ENCODE measurements around the gene S100A12. TPM values are rescaled to one million over a fixed set of nuclear protein-coding genes. Genes with fewer than 3 reads are reported as not detected.

S100A12 gene
- total RNA-seq, 2 experiments from 2014 or later, result not detected

DNA sequence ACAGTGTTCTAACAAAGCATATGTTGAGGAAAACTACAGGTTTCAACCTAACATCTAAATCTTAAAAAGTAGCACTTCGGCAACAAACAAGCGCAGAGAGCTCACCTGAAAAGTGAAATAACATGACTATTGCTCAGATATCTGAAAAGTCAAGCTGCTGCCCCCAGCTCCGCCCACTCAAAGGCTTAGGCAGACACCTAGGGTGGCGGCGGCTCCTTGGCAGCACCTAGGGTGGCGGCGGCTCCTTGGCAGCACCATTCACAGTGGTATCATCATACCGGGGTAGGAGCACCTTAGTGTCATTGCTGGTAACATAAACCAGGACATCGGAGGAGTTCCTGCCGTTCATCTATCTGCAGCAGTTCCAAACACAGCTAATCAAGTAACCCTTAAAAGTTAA, 4.2 kb upstream of the S100A12 start:
- intact Hi-C loops (cut with micrococcal nuclease), result no loop called here
- no peak for DNase-seq
- H3K4me3 Mint-ChIP-seq, result no peak overlapping the region
- no peak overlapping the region for H3K27ac Mint-ChIP-seq
- no peaks in the 10 kb centered on the region for H3K36me3 Mint-ChIP-seq (ENCODE audit: low read depth)
- CTCF ChIA-PET, result no interaction called here
- H3K27me3 Mint-ChIP-seq (ENCODE audit: low read depth), result peaks cover 23% of the 10 kb centered on the region
- peaks cover 8% of the 10 kb centered on the region for H3K9me3 Mint-ChIP-seq
- H3K4me1 Mint-ChIP-seq (ENCODE audit: low read depth), result no peaks in the 10 kb centered on the region

DNA sequence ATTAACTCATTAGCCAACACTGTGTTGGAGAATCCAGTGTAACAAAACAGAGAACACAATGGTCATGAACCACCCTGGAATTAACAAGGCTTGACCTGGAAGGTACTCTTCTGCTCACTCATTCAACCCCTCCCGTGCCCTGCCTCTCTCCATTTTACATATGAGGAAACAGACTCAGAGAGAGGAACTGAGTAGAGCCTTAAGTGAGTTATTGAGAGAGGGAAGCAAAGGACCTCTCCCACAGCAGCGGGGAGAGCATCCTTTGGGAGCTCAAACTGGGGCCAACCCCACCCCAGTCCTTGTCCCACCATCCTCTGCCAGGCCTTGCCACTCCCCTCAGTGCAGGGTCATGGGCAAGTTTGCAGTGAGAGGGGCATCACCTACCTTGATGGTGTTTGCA, 1.4 kb downstream of the S100A12 start:
- H3K4me3 Mint-ChIP-seq, result no peak overlapping the region
- DNase-seq, result no peak
- intact Hi-C loops (cut with micrococcal nuclease), result no loop called here
- no peaks in the 10 kb centered on the region for H3K36me3 Mint-ChIP-seq (ENCODE audit: low read depth)
- peaks cover 15% of the 10 kb centered on the region for H3K27me3 Mint-ChIP-seq (ENCODE audit: low read depth)
- H3K27ac Mint-ChIP-seq, result no peak overlapping the region
- no peaks in the 10 kb centered on the region for H3K4me1 Mint-ChIP-seq (ENCODE audit: low read depth)
- CTCF ChIA-PET, result interaction anchor here (0.7 kb wide), 1 partner anchor 22 kb away, joined by 3 read pairs; no protein-coding TSS in a partner anchor
- no peaks in the 10 kb centered on the region for H3K9me3 Mint-ChIP-seq

DNA sequence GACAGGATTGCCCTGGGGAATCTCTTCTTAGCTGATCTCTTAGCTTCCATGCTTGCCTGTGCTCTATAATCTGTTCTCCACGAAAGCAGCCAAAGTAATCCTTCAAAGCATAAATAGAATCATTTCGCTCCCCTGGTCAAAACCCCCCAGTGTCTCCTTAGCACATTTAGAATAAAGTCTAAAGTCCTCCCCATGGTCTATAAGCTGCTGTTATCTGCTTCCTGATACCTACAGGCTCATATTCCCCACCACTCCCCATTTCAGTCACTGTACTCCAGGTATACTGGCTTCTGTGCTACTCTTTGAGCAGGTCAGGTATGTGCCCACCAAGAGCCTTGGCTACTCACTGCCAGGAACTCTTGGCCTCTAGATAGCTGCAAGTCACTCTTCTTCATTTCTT, 2.9 kb downstream of the S100A12 start:
- Mint-ChIP-seq H3K27ac (no peak overlapping the region), H3K27me3 (ENCODE audit: low read depth) (peaks cover 5% of the 10 kb centered on the region), H3K9me3 (no peaks in the 10 kb centered on the region), H3K4me1 (ENCODE audit: low read depth) (no peaks in the 10 kb centered on the region), H3K4me3 (no peak overlapping the region), H3K36me3 (ENCODE audit: low read depth) (no peaks in the 10 kb centered on the region)
- no peak for DNase-seq
- intact Hi-C loops (cut with micrococcal nuclease), result no loop called here
- CTCF ChIA-PET, result no interaction called here

DNA sequence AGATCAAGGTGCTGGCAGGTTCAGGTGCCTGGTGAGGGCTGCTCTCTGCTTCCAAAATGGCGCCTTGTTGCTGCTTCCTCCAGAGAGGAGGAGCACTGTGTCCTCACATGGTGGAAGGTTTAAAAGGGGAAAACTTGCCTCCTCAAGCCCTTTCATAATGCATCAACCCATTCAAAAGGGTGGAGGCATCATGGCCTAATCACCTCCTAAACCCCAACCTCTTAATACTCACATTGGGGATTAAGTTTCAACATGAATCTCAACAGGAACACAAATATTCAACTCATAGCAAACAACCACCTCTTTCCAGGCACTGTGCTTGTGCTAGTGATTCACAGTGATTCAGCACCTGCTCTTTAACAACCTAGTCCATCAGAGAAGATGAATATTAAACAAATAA, 4.2 kb downstream of the S100A12 start:
- intact Hi-C loops (cut with micrococcal nuclease), result no loop called here

DNA sequence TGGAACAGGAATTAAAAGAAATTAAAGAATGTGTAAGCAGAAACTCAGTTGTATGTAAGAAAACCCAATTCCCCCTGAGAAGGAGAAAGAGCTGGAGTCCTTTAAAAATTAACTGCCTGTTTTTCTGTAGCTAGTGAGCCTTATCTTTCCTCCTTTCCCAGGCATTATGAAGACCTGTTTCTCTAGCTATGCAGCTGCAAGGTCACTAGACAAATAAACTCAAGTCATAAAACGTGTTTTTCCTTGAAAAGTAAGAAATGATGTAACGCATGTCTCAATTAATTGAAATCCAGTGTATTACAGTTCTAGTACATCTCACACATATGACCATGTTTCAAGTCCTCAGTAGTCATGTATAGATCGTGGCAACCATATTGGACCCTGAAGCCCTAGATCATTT, 5.3 kb downstream of the S100A12 start:
- H3K4me1 Mint-ChIP-seq (ENCODE audit: low read depth), result no peaks in the 10 kb centered on the region
- no peak for DNase-seq
- H3K4me3 Mint-ChIP-seq, result no peak overlapping the region
- no peaks in the 10 kb centered on the region for H3K27me3 Mint-ChIP-seq (ENCODE audit: low read depth)
- H3K27ac Mint-ChIP-seq, result no peak overlapping the region
- CTCF ChIA-PET, result no interaction called here
- intact Hi-C loops (cut with micrococcal nuclease), result no loop called here
- H3K36me3 Mint-ChIP-seq (ENCODE audit: low read depth), result no peaks in the 10 kb centered on the region
- no peaks in the 10 kb centered on the region for H3K9me3 Mint-ChIP-seq

More for the DNA sequence above, 4.2 kb downstream of the S100A12 start:
- CTCF ChIA-PET, result no interaction called here
- Mint-ChIP-seq H3K9me3 (no peaks in the 10 kb centered on the region), H3K4me3 (no peak overlapping the region), H3K27me3 (ENCODE audit: low read depth) (no peaks in the 10 kb centered on the region), H3K36me3 (ENCODE audit: low read depth) (no peaks in the 10 kb centered on the region), H3K27ac (no peak overlapping the region), H3K4me1 (ENCODE audit: low read depth) (no peaks in the 10 kb centered on the region)
- no peak for DNase-seq

DNA sequence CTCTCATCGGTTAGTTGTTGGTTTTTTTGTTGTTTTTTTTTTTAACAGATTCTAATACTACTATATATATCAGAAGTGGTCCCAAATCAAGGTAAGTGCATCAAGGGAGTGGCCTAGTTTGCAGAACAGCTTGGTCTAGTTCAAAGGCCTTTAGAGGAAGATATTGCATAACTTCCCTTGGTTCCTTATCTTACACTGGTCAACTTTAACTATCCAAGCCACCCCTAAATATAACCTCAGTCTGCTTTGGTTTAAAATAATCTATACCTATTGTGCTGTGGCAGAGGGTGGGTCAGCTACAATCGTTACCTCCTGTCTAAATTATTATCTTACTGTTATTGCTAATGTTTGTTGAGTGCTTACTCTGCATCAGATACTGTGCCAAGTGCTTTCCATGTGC, 6.9 kb downstream of the S100A12 start:
- intact Hi-C loops (cut with micrococcal nuclease), result no loop called here
- CTCF ChIA-PET, result no interaction called here

DNA sequence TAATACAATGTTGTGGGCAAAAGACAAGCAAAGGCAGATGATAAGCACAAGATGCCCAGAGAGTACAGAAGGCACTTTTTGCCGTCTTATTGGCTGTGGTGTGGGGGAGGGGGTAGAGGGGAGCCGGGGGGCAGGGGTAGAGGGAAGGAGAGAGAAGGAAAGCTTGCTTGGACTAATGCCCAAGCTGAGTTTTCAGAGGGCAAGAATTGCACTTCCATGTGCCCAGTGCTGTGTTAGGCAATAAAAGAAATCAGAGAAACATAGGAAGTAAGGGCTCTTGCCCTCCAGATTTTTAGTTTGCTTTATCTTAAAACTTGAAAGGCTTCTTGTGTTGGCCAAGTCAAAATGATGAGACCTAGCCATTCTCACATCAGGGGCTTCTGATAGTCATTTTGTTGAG, 8.3 kb downstream of the S100A12 start:
- no peaks in the 10 kb centered on the region for H3K36me3 Mint-ChIP-seq (ENCODE audit: low read depth)

More for the DNA sequence above, 6.9 kb downstream of the S100A12 start:
- Mint-ChIP-seq H3K27me3 (ENCODE audit: low read depth) (no peaks in the 10 kb centered on the region), H3K4me3 (no peak overlapping the region), H3K4me1 (ENCODE audit: low read depth) (peaks cover 1% of the 10 kb centered on the region), H3K27ac (no peak overlapping the region), H3K9me3 (no peaks in the 10 kb centered on the region), H3K36me3 (ENCODE audit: low read depth) (no peaks in the 10 kb centered on the region)
- no peak for DNase-seq

DNA sequence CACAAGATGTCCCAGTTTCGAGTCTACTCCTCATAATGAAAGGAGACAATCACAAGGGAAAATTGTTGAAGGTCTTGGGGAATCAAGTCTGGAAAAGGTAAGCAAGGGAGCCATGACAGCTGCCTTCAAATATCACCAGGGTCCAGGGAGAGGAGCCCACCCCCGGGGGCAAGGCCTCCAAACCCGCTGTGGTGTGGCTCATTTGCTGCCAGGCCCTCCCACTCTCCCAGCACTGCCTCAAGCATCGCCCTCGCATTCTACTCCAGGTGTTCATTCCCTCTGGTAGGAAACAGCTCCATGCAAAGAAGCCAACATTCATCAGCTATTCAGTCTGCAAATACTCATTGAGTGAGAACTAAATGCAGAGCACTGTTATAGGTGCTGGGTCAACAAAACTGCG, 9.2 kb downstream of the S100A12 start:
- no peaks in the 10 kb centered on the region for H3K36me3 Mint-ChIP-seq (ENCODE audit: low read depth)

More for the DNA sequence above, 8.3 kb downstream of the S100A12 start:
- CTCF ChIA-PET, result interaction anchor here (1.2 kb wide), 1 partner anchor 129 kb away, joined by 4 read pairs; no protein-coding TSS in a partner anchor
- Mint-ChIP-seq H3K27me3 (ENCODE audit: low read depth) (no peaks in the 10 kb centered on the region), H3K27ac (no peak overlapping the region), H3K4me3 (no peak overlapping the region), H3K4me1 (ENCODE audit: low read depth) (peaks cover 1% of the 10 kb centered on the region), H3K9me3 (no peaks in the 10 kb centered on the region)
- no peak for DNase-seq
- intact Hi-C loops (cut with micrococcal nuclease), result no loop called here

DNA sequence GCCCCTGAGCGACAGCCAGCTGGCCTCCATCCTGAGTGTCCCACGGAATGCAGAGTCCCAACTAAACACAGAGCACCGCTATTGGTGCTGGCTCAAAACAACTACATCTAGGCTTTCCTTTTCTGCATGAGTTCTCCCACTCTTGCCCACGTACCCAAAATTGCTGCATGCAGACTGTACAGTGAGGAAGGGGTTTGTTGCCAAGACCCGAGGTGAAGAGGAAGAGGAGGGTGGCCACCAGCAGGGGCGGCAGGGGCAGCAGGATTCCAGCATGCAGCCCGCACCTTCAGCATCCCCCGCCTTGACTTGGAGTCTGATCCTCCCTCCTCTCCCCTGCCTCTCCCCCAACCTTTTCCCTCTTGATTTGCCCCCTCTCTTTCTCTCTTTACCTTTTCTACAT, 9.7 kb downstream of the S100A12 start:
- Mint-ChIP-seq H3K9me3 (no peaks in the 10 kb centered on the region), H3K36me3 (ENCODE audit: low read depth) (no peaks in the 10 kb centered on the region), H3K27ac (no peak overlapping the region), H3K4me3 (no peak overlapping the region), H3K4me1 (ENCODE audit: low read depth) (peaks cover 1% of the 10 kb centered on the region), H3K27me3 (ENCODE audit: low read depth) (no peaks in the 10 kb centered on the region)
- CTCF ChIA-PET, result interaction anchor here (1.2 kb wide), 1 partner anchor 13 kb away, joined by 4 read pairs; no protein-coding TSS in a partner anchor
- DNase-seq, result no peak
- intact Hi-C loops (cut with micrococcal nuclease), result no loop called here

More for the DNA sequence above, 9.2 kb downstream of the S100A12 start:
- Mint-ChIP-seq H3K27me3 (ENCODE audit: low read depth) (no peaks in the 10 kb centered on the region), H3K27ac (no peak overlapping the region), H3K4me3 (no peak overlapping the region), H3K9me3 (no peaks in the 10 kb centered on the region), H3K4me1 (ENCODE audit: low read depth) (peaks cover 1% of the 10 kb centered on the region)
- CTCF ChIA-PET, result no interaction called here
- no peak for DNase-seq
- intact Hi-C loops (cut with micrococcal nuclease), result no loop called here

DNA sequence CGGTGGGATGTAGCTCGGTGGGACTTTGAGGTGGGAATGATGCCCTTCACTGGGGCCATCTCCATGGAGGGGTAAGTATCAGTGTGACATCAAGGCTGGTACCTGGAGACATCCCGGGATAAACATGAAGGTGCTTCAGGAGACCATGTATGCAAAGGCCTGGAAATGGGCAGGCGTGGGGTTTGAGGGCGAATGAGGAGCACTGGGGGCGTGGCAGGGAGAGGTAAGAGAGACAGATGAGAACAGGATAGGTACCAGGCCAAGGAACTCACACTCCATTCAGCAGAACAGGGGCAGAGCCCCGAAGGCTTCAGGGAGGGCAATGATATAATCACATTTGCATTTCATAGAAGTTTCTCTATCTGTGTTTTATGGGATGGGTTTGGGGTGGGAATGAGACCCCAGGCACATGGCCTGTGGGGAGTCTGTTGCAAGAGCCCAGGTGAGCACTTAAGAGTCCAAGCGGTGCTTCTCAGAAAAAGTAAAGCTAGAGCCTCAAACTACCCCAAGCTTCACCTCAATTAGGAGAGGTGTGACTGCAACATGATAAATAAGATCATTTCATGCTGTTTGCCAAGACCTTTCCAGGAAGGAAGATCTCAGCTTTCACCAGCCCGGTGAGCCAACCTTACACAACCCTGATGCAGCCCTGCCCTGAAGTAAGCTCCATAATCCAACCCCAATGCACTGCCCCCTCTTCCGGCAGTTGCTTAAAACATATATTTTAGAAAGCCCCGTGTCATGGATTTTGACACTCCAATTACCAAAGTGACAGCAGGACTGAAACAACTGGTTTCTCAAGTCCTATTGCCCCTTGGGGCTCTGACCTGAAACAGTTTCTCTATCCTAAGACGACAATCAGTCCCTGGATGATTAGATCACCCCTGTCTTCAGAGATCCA, 10.4 kb downstream of the S100A12 start:
- intact Hi-C loops (cut with micrococcal nuclease), result no loop called here
- no peaks in the 10 kb centered on the region for H3K36me3 Mint-ChIP-seq (ENCODE audit: low read depth)
- DNase-seq, result no peak
- H3K27ac Mint-ChIP-seq, result no peak overlapping the region
- no peaks in the 10 kb centered on the region for H3K27me3 Mint-ChIP-seq (ENCODE audit: low read depth)
- peaks cover 1% of the 10 kb centered on the region for H3K4me1 Mint-ChIP-seq (ENCODE audit: low read depth)
- CTCF ChIA-PET, result interaction anchor here (0.6 to 1.2 kb wide), 2 partner anchors 13 to 905 kb away, joined by 3 to 4 read pairs; no protein-coding TSS in a partner anchor
- H3K9me3 Mint-ChIP-seq, result no peaks in the 10 kb centered on the region
- H3K4me3 Mint-ChIP-seq, result no peak overlapping the region

DNA sequence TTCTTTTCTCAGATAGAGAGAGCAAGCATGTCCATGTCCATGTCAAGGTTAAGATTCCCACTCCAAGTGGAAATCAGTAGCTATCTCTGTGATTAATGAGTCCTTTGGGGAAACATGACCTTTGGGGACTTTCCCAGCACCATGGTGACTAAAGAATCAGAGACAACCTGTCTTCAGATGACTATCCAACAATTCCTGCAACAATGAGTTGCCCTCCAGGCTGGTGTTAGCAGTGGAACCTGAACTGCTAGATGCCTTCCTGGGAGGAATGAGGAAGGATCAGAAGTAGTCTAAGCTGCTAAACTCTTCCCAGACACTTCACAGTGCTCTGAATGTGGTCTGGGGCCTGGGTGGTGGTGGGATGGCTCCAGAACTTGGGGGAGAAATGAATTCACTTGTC, 11.3 kb downstream of the S100A12 start:
- H3K4me3 Mint-ChIP-seq, result no peak overlapping the region
- no peaks in the 10 kb centered on the region for H3K36me3 Mint-ChIP-seq (ENCODE audit: low read depth)
- H3K9me3 Mint-ChIP-seq, result no peaks in the 10 kb centered on the region
- intact Hi-C loops (cut with micrococcal nuclease), result no loop called here
- no peak for DNase-seq
- no peak overlapping the region for H3K27ac Mint-ChIP-seq
- peaks cover 1% of the 10 kb centered on the region for H3K4me1 Mint-ChIP-seq (ENCODE audit: low read depth)
- no peaks in the 10 kb centered on the region for H3K27me3 Mint-ChIP-seq (ENCODE audit: low read depth)
- CTCF ChIA-PET, result interaction anchor here (0.6 to 3.6 kb wide), 4 partner anchors 11 to 904 kb away, joined by 3 to 16 read pairs (median 4); no protein-coding TSS in a partner anchor

DNA sequence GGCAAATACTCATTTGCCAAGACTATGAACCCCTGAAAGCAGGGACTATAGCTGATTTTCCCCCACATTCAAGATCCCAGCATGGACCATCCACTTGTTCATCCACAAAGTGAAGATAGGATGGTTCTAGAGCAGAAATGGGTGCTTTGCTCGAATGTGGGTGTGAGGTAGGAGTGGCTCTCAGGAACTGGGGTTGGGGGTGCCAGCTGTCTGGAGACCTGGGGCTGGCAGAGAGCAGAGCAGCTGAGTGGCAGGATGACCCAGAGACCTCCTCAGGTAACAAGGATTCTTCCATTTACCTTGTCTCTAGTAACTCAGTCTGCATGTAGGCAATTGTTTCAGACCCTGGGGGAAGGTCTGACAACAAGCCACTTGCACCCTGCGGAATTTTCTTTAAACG, 11.8 kb downstream of the S100A12 start:
- H3K36me3 Mint-ChIP-seq (ENCODE audit: low read depth), result no peaks in the 10 kb centered on the region
- intact Hi-C loops (cut with micrococcal nuclease), result no loop called here
- no peak overlapping the region for H3K27ac Mint-ChIP-seq
- H3K4me3 Mint-ChIP-seq, result no peak overlapping the region
- no peak for DNase-seq
- CTCF ChIA-PET, result interaction anchor here (0.7 to 3.6 kb wide), 3 partner anchors 11 to 99 kb away, joined by 3 to 16 read pairs (median 5); no protein-coding TSS in a partner anchor
- H3K27me3 Mint-ChIP-seq (ENCODE audit: low read depth), result no peaks in the 10 kb centered on the region
- H3K9me3 Mint-ChIP-seq, result no peaks in the 10 kb centered on the region
- peaks cover 1% of the 10 kb centered on the region for H3K4me1 Mint-ChIP-seq (ENCODE audit: low read depth)

Data from activated naive CD4-positive, alpha-beta T cell treated with anti-CD3 and anti-CD28 coated beads for 36 hours (primary cell).